Body of pancreas (tissue), 4 donors: ENCODE measurements around the gene PTGDS. TPM values are rescaled to one million over a fixed set of nuclear protein-coding genes. Genes with fewer than 3 reads are reported as not detected.

Experiments
- ATAC-seq: fragments of 150-250 bp; one replicate; pipeline ENCODE4 v1.9.1; 2016
- DNase-seq, 4 donors: peaks; one replicate each; pipeline ENCODE4 v3.0.0-alpha.2; 2019
- H3K27ac ChIP-seq, 4 donors: fragments of 200-600 bp; sonication (generic); 1 replicate in 3 of 4; 2 replicates in 1 of 4; pipeline versions ENCODE4 v1.5.1 to v1.6.1; 2016 to 2019; ENCODE audit warnings: mild to moderate bottlenecking in 1 of 4, mixed read lengths in 1 of 4, moderate library complexity in 1 of 4
- H3K27me3 ChIP-seq, 2 donors: fragments of 200-600 bp; sonication (generic); one replicate each; pipeline ENCODE4 v1.6.0; 2016; ENCODE audit warnings: mild to moderate bottlenecking in 1 of 2
- H3K36me3 ChIP-seq, 2 donors: fragments of 200-600 bp; sonication (generic); replicated peaks in 1 of 2; 2 replicates each; pipeline ENCODE4 v1.5.1; 2016; ENCODE audit warnings: low read depth in 2 of 2; ENCODE audit not compliant: insufficient read depth in 1 of 2
- H3K4me1 ChIP-seq: fragments of 200-600 bp; sonication (generic); one replicate; pipeline ENCODE4 v1.6.0; 2016
- H3K4me3 ChIP-seq, 2 donors: fragments of 200-600 bp; sonication (generic); 1 replicate in 1 of 2; 2 replicates in 1 of 2; pipeline ENCODE4 v1.5.1; 2016 to 2019
- H3K9me3 ChIP-seq, 3 donors: fragments of 200-600 bp; sonication (generic); 1 replicate in 2 of 3; 2 replicates in 1 of 3; pipeline ENCODE4 v1.5.1; 2016
- CTCF ChIP-seq, 7 experiments: fragments of 450-650 bp in 4 of 7; fragments of 200-600 bp in 3 of 7; sonication (generic) in 3 of 7; IDR thresholded peaks; one replicate each; pipeline ENCODE4 v1.5.1; 2016 to 2019; ENCODE audit warnings: antibody characterized with exemption in 7 of 7
- POLR2A ChIP-seq, 3 donors: fragments of 450-650 bp; IDR thresholded peaks; one replicate each; pipeline ENCODE4 v1.6.1; 2016; ENCODE audit warnings: antibody characterized with exemption in 3 of 3, mild to moderate bottlenecking in 2 of 3
- WGBS, 2 donors: methylation state at CpG; one replicate each; pipeline ENCODE4 v1.1.5; 2017; 5-methylcytosine and 5-hydroxymethylcytosine counted together
- intact Hi-C: fragments of 100-400 bp; cut with DNase I; formaldehyde crosslinking; loops from one replicate; pipeline ENCODE4 v1.15.1; 2023
- total RNA-seq, 2 donors: library from RNA; depleted of rRNA; stranded (reverse); fragments of >200 nt; gene quantifications; one replicate each; pipeline ENCODE4 v1.1.0, GENCODE V29; 2016

Gene PTGDS
- total RNA-seq, 2 donors from 2014 or later: 17.8 to 48.0 TPM

- no peak for DNase-seq
- Histone ChIP-seq H3K4me1 (no peaks in the 10 kb centered on the region), H3K4me3 (no peak overlapping the region), H3K27me3 (no peaks in the 10 kb centered on the region), H3K9me3 (no peaks in the 10 kb centered on the region), H3K36me3 (peaks cover 6% of the 10 kb centered on the region in 2 donors), H3K27ac (no peak overlapping the region)
- 78 to 85% methylated on average over 3 of the region's 3 CpGs for whole genome bisulfite sequencing, 2 donors
- TF ChIP-seq CTCF (IDR thresholded peaks at IDR 0.05) (no peak), POLR2A (IDR thresholded peaks at IDR 0.05) (no peak)
- intact Hi-C loops: no loop called here
- ATAC-seq: no peak
Measured at GRCh38 chr9:136935651-136936050, 41.7 kb upstream of the PTGDS start.

DNA sequence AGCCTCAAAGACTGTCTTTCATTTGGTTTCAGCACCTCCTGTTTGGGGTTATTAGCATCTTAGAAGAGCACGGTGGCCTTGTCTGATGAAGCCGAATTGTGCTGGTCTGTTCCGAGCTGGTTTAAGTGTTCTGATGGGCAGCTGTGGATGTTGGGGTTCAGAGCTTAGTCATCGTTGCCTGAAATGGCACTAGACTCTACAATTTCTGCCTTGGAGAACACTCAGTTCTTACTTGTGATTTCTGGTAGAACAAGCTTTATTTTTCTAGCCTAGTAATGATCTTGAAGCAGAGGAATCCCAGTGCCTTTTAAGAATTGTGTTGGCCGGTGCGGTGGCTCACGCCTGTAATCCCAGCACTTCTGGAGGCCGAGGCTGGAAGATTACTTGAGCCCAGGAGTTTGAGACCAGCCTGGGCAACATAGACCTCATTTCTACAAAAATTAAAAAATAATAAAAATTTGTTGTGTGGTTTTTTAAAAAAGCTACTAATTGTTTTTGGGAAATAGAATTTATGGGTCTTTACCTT is 40.6 kb upstream of the PTGDS start:
- TF ChIP-seq POLR2A (IDR thresholded peaks at IDR 0.05) (no peak), CTCF (IDR thresholded peaks at IDR 0.05) (no peak)
- 85 to 89% methylated on average over 8 of the region's 8 CpGs for WGBS, 2 donors
- Histone ChIP-seq H3K4me3 (no peak overlapping the region), H3K27me3 (no peaks in the 10 kb centered on the region), H3K9me3 (no peaks in the 10 kb centered on the region), H3K36me3 (peaks cover 14 to 16% of the 10 kb centered on the region in 2 donors), H3K4me1 (no peaks in the 10 kb centered on the region), H3K27ac (no peak overlapping the region)
- no peak for DNase-seq
- intact Hi-C loops: no loop called here
- ATAC-seq: no peak

GRCh38 chr9:136937186-136938001 is 39.9 kb upstream of the PTGDS start:
- H3K4me3 ChIP-seq: no peak overlapping the region
- peaks cover 1% of the 10 kb centered on the region for H3K4me1 ChIP-seq
- ATAC-seq: no peak
- no peak for DNase-seq
- H3K27ac ChIP-seq: no peak overlapping the region
- peaks cover 20 to 23% of the 10 kb centered on the region in 2 donors for H3K36me3 ChIP-seq
- TF ChIP-seq CTCF (IDR thresholded peaks at IDR 0.05): no peak
- no peak for TF ChIP-seq POLR2A (IDR thresholded peaks at IDR 0.05)
- WGBS, 2 donors: 92 to 93% methylated on average over 9 to 15 of the region's 15 CpGs
- intact Hi-C loops: no loop called here
- no peaks in the 10 kb centered on the region for H3K9me3 ChIP-seq
- no peaks in the 10 kb centered on the region for H3K27me3 ChIP-seq

GRCh38 chr9:136939431-136939995 is 37.8 kb upstream of the PTGDS start:
- Histone ChIP-seq H3K27ac (no peak overlapping the region), H3K36me3 (peaks cover 20 to 26% of the 10 kb centered on the region in 2 donors), H3K4me1 (peaks cover 16% of the 10 kb centered on the region), H3K4me3 (no peak overlapping the region), H3K9me3 (no peaks in the 10 kb centered on the region), H3K27me3 (no peaks in the 10 kb centered on the region)
- WGBS, 2 donors: 90 to 94% methylated on average over 18 to 28 of the region's 28 CpGs
- intact Hi-C loops: no loop called here
- DNase-seq: no peak
- ATAC-seq: no peak
- no peak for TF ChIP-seq POLR2A (IDR thresholded peaks at IDR 0.05)
- TF ChIP-seq CTCF (IDR thresholded peaks at IDR 0.05): no peak
